Fibroblast of lung (primary cell): ENCODE results near the gene RNF31.

Source experiments
- EZH2 ChIP-seq: IDR thresholded peaks from 2 replicates; pipeline ENCODE4 v1.5.1; 2012; ENCODE audit warnings: low read length, control low read depth, mild to moderate bottlenecking; ENCODE audit errors: missing control alignments
- TF ChIP-seq, protein P1 (sequence below), 2 donors: IDR thresholded peaks in 1 of 2; conservative IDR thresholded peaks in 1 of 2; 1 replicate in 1 of 2; 2 replicates in 1 of 2; pipeline ENCODE4 v1.5.1; 2011 to 2012; ENCODE audit warnings: low read length in 2 of 2, control low read depth in 1 of 2, inconsistent platforms in 1 of 2, low read depth in 1 of 2, mild to moderate bottlenecking in 1 of 2

GRCh38 chr14:24198814-24199524, 51.7 kb downstream of the RNF31 start:
- TF ChIP-seq EZH2: no peak
- TF ChIP-seq, protein P1, sequence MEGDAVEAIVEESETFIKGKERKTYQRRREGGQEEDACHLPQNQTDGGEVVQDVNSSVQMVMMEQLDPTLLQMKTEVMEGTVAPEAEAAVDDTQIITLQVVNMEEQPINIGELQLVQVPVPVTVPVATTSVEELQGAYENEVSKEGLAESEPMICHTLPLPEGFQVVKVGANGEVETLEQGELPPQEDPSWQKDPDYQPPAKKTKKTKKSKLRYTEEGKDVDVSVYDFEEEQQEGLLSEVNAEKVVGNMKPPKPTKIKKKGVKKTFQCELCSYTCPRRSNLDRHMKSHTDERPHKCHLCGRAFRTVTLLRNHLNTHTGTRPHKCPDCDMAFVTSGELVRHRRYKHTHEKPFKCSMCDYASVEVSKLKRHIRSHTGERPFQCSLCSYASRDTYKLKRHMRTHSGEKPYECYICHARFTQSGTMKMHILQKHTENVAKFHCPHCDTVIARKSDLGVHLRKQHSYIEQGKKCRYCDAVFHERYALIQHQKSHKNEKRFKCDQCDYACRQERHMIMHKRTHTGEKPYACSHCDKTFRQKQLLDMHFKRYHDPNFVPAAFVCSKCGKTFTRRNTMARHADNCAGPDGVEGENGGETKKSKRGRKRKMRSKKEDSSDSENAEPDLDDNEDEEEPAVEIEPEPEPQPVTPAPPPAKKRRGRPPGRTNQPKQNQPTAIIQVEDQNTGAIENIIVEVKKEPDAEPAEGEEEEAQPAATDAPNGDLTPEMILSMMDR (conservative IDR thresholded peaks at IDR 0.05 in 1 of 2, IDR thresholded peaks at IDR 0.05 in 1 of 2; ENCODE audit: low read depth in 1 of 2, low read length in 2 of 2): no peak
